Right lobe of liver (tissue), 6 donors: ENCODE data around the gene ZC4H2. TPM values are rescaled to one million over a fixed set of nuclear protein-coding genes. Genes with fewer than 3 reads are reported as not detected.
A peak's percentile ranks its signal among the peaks of the same experiment; 100 is the strongest.
"Not testable (repeated sequence)": the region's sequence is repeated elsewhere in the genome, so short reads cannot be mapped to it uniquely, and the experiment has no call there.

ENCODE experiments used
- ATAC-seq, 4 donors: fragments of 200-7000 bp; cut with Tn5 transposase; one replicate each; pipeline ENCODE4 v1.9.1; 2020; ENCODE audit warnings: mild to moderate bottlenecking in 4 of 4, moderate library complexity in 4 of 4
- DNase-seq, 3 donors: peaks; one replicate each; pipeline ENCODE4 v3.0.0-alpha.2; 2020
- H3K27ac ChIP-seq, 3 donors: fragments of 200-600 bp; one replicate each; pipeline ENCODE4 v1.8.0; 2022
- H3K27me3 ChIP-seq, 2 donors: fragments of 200-600 bp; one replicate each; pipeline ENCODE4 v1.8.0; 2022
- H3K36me3 ChIP-seq, 4 donors: fragments of 200-600 bp; sonication (generic) in 1 of 4; one replicate each; pipeline versions ENCODE4 v1.5.1 to v1.8.0; 2017 to 2022; ENCODE audit warnings: control low read depth in 1 of 4
- H3K4me1 ChIP-seq, 4 donors: fragments of 200-600 bp; sonication (generic) in 1 of 4; one replicate each; pipeline versions ENCODE4 v1.5.1 to v1.8.0; 2017 to 2022; ENCODE audit warnings: control low read depth in 1 of 4
- H3K4me3 ChIP-seq, 3 donors: fragments of 200-600 bp; one replicate each; pipeline ENCODE4 v1.8.0; 2022
- H3K9me3 ChIP-seq, 4 donors: fragments of 200-600 bp; sonication (generic) in 1 of 4; one replicate each; pipeline versions ENCODE4 v1.5.1 to v1.8.0; 2017 to 2022; ENCODE audit warnings: control low read depth in 1 of 4
- CTCF ChIP-seq, 4 donors: fragments of 200-600 bp in 3 of 4; fragments of 450-650 bp in 1 of 4; IDR thresholded peaks; one replicate each; pipeline versions ENCODE4 v1.5.1 to v1.8.0; 2016 to 2022; ENCODE audit warnings: antibody characterized with exemption in 4 of 4, mild to moderate bottlenecking in 2 of 4
- POLR2A ChIP-seq: fragments of 450-650 bp; IDR thresholded peaks from one replicate; pipeline ENCODE4 v1.6.1; 2017; ENCODE audit warnings: antibody characterized with exemption, mild to moderate bottlenecking
- WGBS: methylation state at CpG from one replicate; pipeline ENCODE4 v1.1.6; 2018; ENCODE audit warnings: low coverage, low lambda C conversion rate; ENCODE audit not compliant: insufficient coverage; ENCODE audit errors: missing lambda C conversion rate; 5-methylcytosine and 5-hydroxymethylcytosine counted together
- intact Hi-C, 2 donors: fragments of 100-400 bp; cut with DNase I; formaldehyde crosslinking; loops; one replicate each; pipeline versions ENCODE4 v1.11.2 to v1.14.1; 2022
- total RNA-seq, 6 experiments: library from RNA; depleted of rRNA in 2 of 6; stranded (reverse); fragments of >200 nt in 2 of 6; fragmentation: NEBNext Ultra II Directional in 3 of 6; extraction: Animal tissue kit (Norgen Biotek cat#: 25700) in 3 of 6; gene quantifications; one replicate each; pipeline versions ENCODE4 v1.1.0 to v1.2.4, GENCODE V29; 2016 to 2023
- donor health status: DM: no; HTN: yes; CAD: no.
- donor health status: DM: no; HTN: no; CAD: no.
- donor health status: DM: no; HTN: no; CAD: no.
- donor health status: DM: no; HTN: yes; CAD: no.
- donor health status: DM: no; HTN: yes; CAD: no.

The ZC4H2 gene
- total RNA-seq, 6 experiments from 2014 or later, result 4.1 to 9.2 (median 5.6) TPM

DNA sequence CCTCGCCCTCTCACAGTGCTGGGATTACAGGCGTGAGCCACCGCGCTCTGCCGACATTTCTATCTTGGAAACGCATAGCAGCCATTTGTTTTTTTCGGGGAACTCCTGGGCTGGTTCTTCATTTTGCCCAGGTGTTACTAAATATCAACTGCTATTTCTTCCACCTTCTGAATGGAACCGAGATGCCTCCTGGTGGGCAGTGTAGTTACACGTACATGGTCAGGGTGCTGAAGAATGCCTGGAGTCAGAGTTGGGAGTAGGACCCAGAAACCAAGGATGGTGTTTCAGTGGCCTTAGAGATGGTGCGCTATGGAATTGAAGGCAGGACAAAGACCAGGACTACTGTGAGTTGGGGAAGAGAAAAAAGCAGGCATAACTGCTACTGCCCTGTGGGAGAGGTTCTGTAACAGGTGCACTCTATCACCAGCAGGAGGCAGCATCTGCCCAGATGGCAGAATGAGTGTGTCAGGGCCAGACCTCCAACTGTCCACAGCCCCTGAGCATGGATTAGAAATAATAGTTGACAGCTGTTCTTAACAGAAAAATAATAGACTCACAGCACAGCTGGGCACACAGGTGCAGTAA lies 81.7 kb downstream of the ZC4H2 start:
- Histone ChIP-seq H3K27me3 (no peaks in the 10 kb centered on the region), H3K4me3 (no peak overlapping the region), H3K4me1 (no peaks in the 10 kb centered on the region), H3K36me3 (no peaks in the 10 kb centered on the region), H3K27ac (no peak overlapping the region), H3K9me3 (no peaks in the 10 kb centered on the region)
- intact Hi-C loops, result no loop called here
- DNase-seq (peak; percentile 40 to 56 (median 49)), ATAC-seq (peak; percentile 86 to 94 (median 90))
- TF ChIP-seq POLR2A (no peak), CTCF (IDR thresholded peaks at IDR 0.05) (peak; percentile 61 to 74 (median 66))
- WGBS, result 56% methylated on average over 10 of the region's 10 CpGs

- no peak overlapping the region for H3K27ac ChIP-seq
- no peaks in the 10 kb centered on the region for H3K27me3 ChIP-seq
- no peak overlapping the region for H3K4me3 ChIP-seq
- no peaks in the 10 kb centered on the region for H3K36me3 ChIP-seq
- no peaks in the 10 kb centered on the region for H3K9me3 ChIP-seq
- intact Hi-C loops, result no loop called here
- ATAC-seq, result peak; percentile 56 to 84 (median 74)
- no peak for DNase-seq
- no peak for TF ChIP-seq POLR2A
- peak; percentile 40 to 70 (median 66) for TF ChIP-seq CTCF (IDR thresholded peaks at IDR 0.05)
- H3K4me1 ChIP-seq, result no peaks in the 10 kb centered on the region
These were observed 90.4 kb downstream of the ZC4H2 start for GRCh38 chrX:64885850-64886249.

DNA sequence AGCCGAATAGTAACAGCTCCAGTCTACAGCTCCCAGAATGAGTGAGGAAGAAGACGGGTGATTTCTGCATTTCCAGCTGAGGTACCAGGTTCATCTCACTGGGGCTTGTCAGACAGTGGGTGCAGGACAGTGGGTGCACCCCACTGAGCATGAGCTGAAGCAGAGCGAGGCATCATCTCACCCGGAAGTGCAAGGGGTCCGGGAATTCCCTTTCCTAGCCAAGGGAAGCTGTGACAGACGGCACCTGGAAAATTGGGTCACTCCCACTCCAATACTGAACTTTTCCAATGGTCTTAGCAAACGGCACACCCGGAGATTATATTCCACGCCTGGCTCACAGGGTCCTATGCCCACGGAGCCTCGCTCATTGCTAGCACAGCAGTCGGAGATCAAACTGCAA lies 97.5 kb downstream of the ZC4H2 start:
- H3K9me3 ChIP-seq, H3K27ac ChIP-seq, intact Hi-C loops, H3K4me1 ChIP-seq, H3K36me3 ChIP-seq, ATAC-seq, DNase-seq, H3K27me3 ChIP-seq, H3K4me3 ChIP-seq: not testable (repeated sequence)
- 80% methylated on average over 4 of the region's 12 CpGs for WGBS

DNA sequence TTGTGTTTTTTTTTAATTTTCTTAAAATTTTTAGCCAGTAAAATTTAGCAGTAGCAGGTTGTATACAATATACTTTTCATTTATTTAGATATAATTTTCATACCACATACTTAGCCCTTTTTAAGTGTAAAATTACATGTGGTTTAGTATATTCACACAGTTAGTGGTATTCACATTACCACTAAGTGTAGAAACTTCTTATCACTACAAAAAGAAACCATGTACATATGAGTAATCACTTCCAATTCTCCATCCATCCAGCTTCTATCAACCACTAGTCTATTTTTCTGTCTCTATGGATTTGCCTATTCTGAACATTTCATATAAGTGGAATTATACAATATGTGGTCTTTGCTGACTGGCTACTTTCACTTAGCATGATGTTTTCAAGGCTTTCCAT lies 109.0 kb downstream of the ZC4H2 start:
- no peaks in the 10 kb centered on the region for H3K4me1 ChIP-seq
- no peaks in the 10 kb centered on the region for H3K36me3 ChIP-seq
- ATAC-seq (no peak), DNase-seq (no peak)
- TF ChIP-seq CTCF (IDR thresholded peaks at IDR 0.05), result no peak
- TF ChIP-seq POLR2A, result no peak
- no peaks in the 10 kb centered on the region for H3K27me3 ChIP-seq
- no peak overlapping the region for H3K4me3 ChIP-seq
- H3K27ac ChIP-seq, result no peak overlapping the region
- intact Hi-C loops, result no loop called here
- H3K9me3 ChIP-seq, result peaks cover 0 to 11% (median 0%) of the 10 kb centered on the region in 4 donors

Other genes starting within 250 kb of the ZC4H2 start
- gene ZC3H12B, start 58.4 kb upstream of the ZC4H2 start, total RNA-seq, result 1 to 10 TPM in 2 of 6 experiments, under 1 TPM in 4; 0.31 to 1.9 (median 0.78) TPM